Immature natural killer cell (primary cell): ENCODE results near the gene ABCC11. TPM values are rescaled to one million over a fixed set of nuclear protein-coding genes. Genes with fewer than 3 reads are reported as not detected.
A peak's percentile ranks its signal among the peaks of the same experiment; 100 is the strongest.
"Not testable (repeated sequence)": the region's sequence is repeated elsewhere in the genome, so short reads cannot be mapped to it uniquely, and the experiment has no call there.

Experiments used
- DNase-seq, 3 donors: peaks; one replicate each; pipeline ENCODE4 v3.0.0; 2022; ENCODE audit warnings: mixed read lengths in 1 of 3
- H3K27ac Mint-ChIP-seq, 6 donors: one replicate each; pipeline ENCODE4 v1.8.0; 2020; ENCODE audit warnings: mixed read lengths in 6 of 6, mild to moderate bottlenecking in 5 of 6, inconsistent platforms in 4 of 6, moderate library complexity in 3 of 6
- H3K27me3 Mint-ChIP-seq, 3 donors: one replicate each; pipeline ENCODE4 v1.8.0; 2020 to 2021; ENCODE audit warnings: low read depth in 3 of 3, mild to moderate bottlenecking in 3 of 3, mixed read lengths in 3 of 3, moderate library complexity in 3 of 3, inconsistent platforms in 1 of 3
- H3K36me3 Mint-ChIP-seq, 3 donors: one replicate each; pipeline ENCODE4 v1.8.0; 2020; ENCODE audit warnings: mixed read lengths in 3 of 3, inconsistent platforms in 2 of 3, mild to moderate bottlenecking in 2 of 3
- H3K4me1 Mint-ChIP-seq, 2 donors: one replicate each; pipeline ENCODE4 v1.8.0; 2020; ENCODE audit warnings: inconsistent platforms in 2 of 2, mild to moderate bottlenecking in 2 of 2, mixed read lengths in 2 of 2, moderate library complexity in 1 of 2
- H3K4me3 Mint-ChIP-seq, 5 donors: one replicate each; pipeline ENCODE4 v1.8.0; 2020; ENCODE audit warnings: mild to moderate bottlenecking in 5 of 5, mixed read lengths in 5 of 5, inconsistent platforms in 3 of 5, moderate library complexity in 3 of 5
- H3K9me3 Mint-ChIP-seq, 6 donors: one replicate each; pipeline ENCODE4 v1.8.0; 2020; ENCODE audit warnings: mild to moderate bottlenecking in 6 of 6, mixed read lengths in 6 of 6, inconsistent platforms in 4 of 6, moderate library complexity in 3 of 6
- polyA plus RNA-seq, 3 donors: library from polyadenylated mRNA; unstranded; fragments of 300-500 nt; fragmentation: Illumina TruSeq; gene quantifications; one replicate each; pipeline ENCODE4 v1.2.3, GENCODE V29; 2021

ABCC11 gene
- polyA plus RNA-seq, 3 donors from 2014 or later: 0.07 TPM; not detected in 2

- Mint-ChIP-seq H3K27ac (no peak overlapping the region), H3K27me3 (peaks cover 1 to 10% (median 1%) of the 10 kb centered on the region in 3 donors), H3K9me3 (no peaks in the 10 kb centered on the region)
These were observed 66.4 kb downstream of the ABCC11 start for GRCh38 chr16:48180868-48181480.

GRCh38 chr16:48176635-48177408 lies 70.5 kb downstream of the ABCC11 start:
- Mint-ChIP-seq H3K4me3 (no peak overlapping the region), H3K27ac (no peak overlapping the region), H3K9me3 (no peaks in the 10 kb centered on the region), H3K27me3 (peaks cover 1 to 9% (median 3%) of the 10 kb centered on the region in 3 donors), H3K36me3 (no peaks in the 10 kb centered on the region), H3K4me1 (no peaks in the 10 kb centered on the region)
- DNase-seq: no peak

More at GRCh38 chr16:48180868-48181480, 66.4 kb downstream of the ABCC11 start:
- no peak for DNase-seq
- Mint-ChIP-seq H3K4me3 (no peak overlapping the region), H3K36me3 (no peaks in the 10 kb centered on the region), H3K4me1 (no peaks in the 10 kb centered on the region)

- Mint-ChIP-seq H3K27ac (no peak overlapping the region), H3K9me3 (no peaks in the 10 kb centered on the region), H3K4me3 (no peak overlapping the region), H3K36me3 (no peaks in the 10 kb centered on the region), H3K4me1 (no peaks in the 10 kb centered on the region), H3K27me3 (peaks cover 1 to 9% (median 6%) of the 10 kb centered on the region in 3 donors)
- DNase-seq: no peak
These were observed 73.5 kb downstream of the ABCC11 start for GRCh38 chr16:48173889-48174288.

- Mint-ChIP-seq H3K4me1 (no peaks in the 10 kb centered on the region), H3K27ac (no peak overlapping the region), H3K9me3 (no peaks in the 10 kb centered on the region), H3K4me3 (no peak overlapping the region), H3K36me3 (no peaks in the 10 kb centered on the region), H3K27me3 (peaks cover 1 to 10% (median 6%) of the 10 kb centered on the region in 3 donors)
- DNase-seq: no peak
These were observed 74.7 kb downstream of the ABCC11 start for GRCh38 chr16:48172682-48173081.

- H3K27me3 Mint-ChIP-seq: peaks cover 2 to 10% (median 5%) of the 10 kb centered on the region in 3 donors
- no peak overlapping the region for H3K4me3 Mint-ChIP-seq
- no peaks in the 10 kb centered on the region for H3K4me1 Mint-ChIP-seq
- H3K27ac Mint-ChIP-seq: no peak overlapping the region
- DNase-seq: no peak
- peaks cover 0 to 1% (median 0%) of the 10 kb centered on the region in 6 donors for H3K9me3 Mint-ChIP-seq
- no peaks in the 10 kb centered on the region for H3K36me3 Mint-ChIP-seq
These were observed 77.4 kb downstream of the ABCC11 start for GRCh38 chr16:48169896-48170295.

- no peak overlapping the region for H3K27ac Mint-ChIP-seq
- H3K36me3 Mint-ChIP-seq: no peaks in the 10 kb centered on the region
- DNase-seq: no peak
- H3K4me3 Mint-ChIP-seq: no peak overlapping the region
- no peaks in the 10 kb centered on the region for H3K4me1 Mint-ChIP-seq
- peaks cover 4 to 11% (median 5%) of the 10 kb centered on the region in 3 donors for H3K27me3 Mint-ChIP-seq
- peaks cover 0 to 2% (median 0%) of the 10 kb centered on the region in 6 donors for H3K9me3 Mint-ChIP-seq
These were observed 79.3 kb downstream of the ABCC11 start for GRCh38 chr16:48168075-48168474.

- H3K27ac Mint-ChIP-seq: not testable (repeated sequence)
These were observed 80.7 kb downstream of the ABCC11 start for GRCh38 chr16:48166617-48167016.

GRCh38 chr16:48165961-48166578 lies 81.3 kb downstream of the ABCC11 start:
- Mint-ChIP-seq H3K4me1 (no peaks in the 10 kb centered on the region), H3K27me3 (peaks cover 4 to 11% (median 5%) of the 10 kb centered on the region in 3 donors), H3K27ac (no peak overlapping the region), H3K36me3 (no peaks in the 10 kb centered on the region), H3K9me3 (peaks cover 0 to 2% (median 0%) of the 10 kb centered on the region in 6 donors), H3K4me3 (no peak overlapping the region)
- DNase-seq: no peak

More at GRCh38 chr16:48166617-48167016, 80.7 kb downstream of the ABCC11 start:
- not testable (repeated sequence) for H3K4me3 Mint-ChIP-seq, H3K36me3 Mint-ChIP-seq, DNase-seq, H3K9me3 Mint-ChIP-seq, H3K4me1 Mint-ChIP-seq
- peaks cover 4 to 11% (median 5%) of the 10 kb centered on the region in 3 donors for H3K27me3 Mint-ChIP-seq

- peak; percentile 32 to 55 (median 47) for DNase-seq
- no peaks in the 10 kb centered on the region for H3K4me1 Mint-ChIP-seq
- peaks cover 0 to 2% (median 0%) of the 10 kb centered on the region in 6 donors for H3K9me3 Mint-ChIP-seq
- H3K27me3 Mint-ChIP-seq: peaks cover 4 to 7% (median 5%) of the 10 kb centered on the region in 3 donors
- no peak overlapping the region for H3K4me3 Mint-ChIP-seq
- no peak overlapping the region for H3K27ac Mint-ChIP-seq
- H3K36me3 Mint-ChIP-seq: no peaks in the 10 kb centered on the region
These were observed 82.2 kb downstream of the ABCC11 start for GRCh38 chr16:48164907-48165715.

GRCh38 chr16:48162839-48163410 lies 84.4 kb downstream of the ABCC11 start:
- H3K27me3 Mint-ChIP-seq: peaks cover 4 to 7% (median 4%) of the 10 kb centered on the region in 3 donors
- H3K9me3 Mint-ChIP-seq: peaks cover 0 to 2% (median 0%) of the 10 kb centered on the region in 6 donors
- H3K27ac Mint-ChIP-seq: no peak overlapping the region

GRCh38 chr16:48161906-48162305 lies 85.4 kb downstream of the ABCC11 start:
- Mint-ChIP-seq H3K27me3 (peaks cover 4 to 7% (median 7%) of the 10 kb centered on the region in 3 donors), H3K4me3 (no peak overlapping the region), H3K9me3 (peaks cover 0 to 2% (median 0%) of the 10 kb centered on the region in 6 donors), H3K36me3 (no peaks in the 10 kb centered on the region), H3K4me1 (no peaks in the 10 kb centered on the region), H3K27ac (no peak overlapping the region)
- DNase-seq: no peak

More at GRCh38 chr16:48162839-48163410, 84.4 kb downstream of the ABCC11 start:
- no peaks in the 10 kb centered on the region for H3K36me3 Mint-ChIP-seq
- H3K4me1 Mint-ChIP-seq: no peaks in the 10 kb centered on the region
- no peak overlapping the region for H3K4me3 Mint-ChIP-seq
- DNase-seq: no peak

GRCh38 chr16:48160575-48160974 lies 86.8 kb downstream of the ABCC11 start:
- no peaks in the 10 kb centered on the region for H3K4me1 Mint-ChIP-seq
- H3K9me3 Mint-ChIP-seq: peaks cover 0 to 2% (median 0%) of the 10 kb centered on the region in 6 donors
- no peaks in the 10 kb centered on the region for H3K36me3 Mint-ChIP-seq
- H3K27me3 Mint-ChIP-seq: peaks cover 3 to 7% (median 4%) of the 10 kb centered on the region in 3 donors
- H3K4me3 Mint-ChIP-seq: no peak overlapping the region
- DNase-seq: no peak
- H3K27ac Mint-ChIP-seq: no peak overlapping the region

GRCh38 chr16:48158296-48158695 lies 89.0 kb downstream of the ABCC11 start:
- H3K9me3 Mint-ChIP-seq: no peaks in the 10 kb centered on the region
- no peak for DNase-seq
- no peaks in the 10 kb centered on the region for H3K4me1 Mint-ChIP-seq
- no peak overlapping the region for H3K4me3 Mint-ChIP-seq
- no peaks in the 10 kb centered on the region for H3K36me3 Mint-ChIP-seq
- H3K27ac Mint-ChIP-seq: no peak overlapping the region
- H3K27me3 Mint-ChIP-seq: peaks cover 3 to 7% (median 4%) of the 10 kb centered on the region in 3 donors
